ENCODE results near the gene ZNF333.

The ZNF333 gene

GRCh38 chr19:14682084-14682483, 7.8 kb upstream of the ZNF333 start:
- DNase-seq (ENCODE audit: low read depth) = no peak
- TF ChIP-seq, protein P1, sequence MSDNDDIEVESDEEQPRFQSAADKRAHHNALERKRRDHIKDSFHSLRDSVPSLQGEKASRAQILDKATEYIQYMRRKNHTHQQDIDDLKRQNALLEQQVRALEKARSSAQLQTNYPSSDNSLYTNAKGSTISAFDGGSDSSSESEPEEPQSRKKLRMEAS (IDR thresholded peaks at IDR 0.05; ENCODE audit: low read depth, low read length) = no peak
- TF ChIP-seq, protein P2, sequence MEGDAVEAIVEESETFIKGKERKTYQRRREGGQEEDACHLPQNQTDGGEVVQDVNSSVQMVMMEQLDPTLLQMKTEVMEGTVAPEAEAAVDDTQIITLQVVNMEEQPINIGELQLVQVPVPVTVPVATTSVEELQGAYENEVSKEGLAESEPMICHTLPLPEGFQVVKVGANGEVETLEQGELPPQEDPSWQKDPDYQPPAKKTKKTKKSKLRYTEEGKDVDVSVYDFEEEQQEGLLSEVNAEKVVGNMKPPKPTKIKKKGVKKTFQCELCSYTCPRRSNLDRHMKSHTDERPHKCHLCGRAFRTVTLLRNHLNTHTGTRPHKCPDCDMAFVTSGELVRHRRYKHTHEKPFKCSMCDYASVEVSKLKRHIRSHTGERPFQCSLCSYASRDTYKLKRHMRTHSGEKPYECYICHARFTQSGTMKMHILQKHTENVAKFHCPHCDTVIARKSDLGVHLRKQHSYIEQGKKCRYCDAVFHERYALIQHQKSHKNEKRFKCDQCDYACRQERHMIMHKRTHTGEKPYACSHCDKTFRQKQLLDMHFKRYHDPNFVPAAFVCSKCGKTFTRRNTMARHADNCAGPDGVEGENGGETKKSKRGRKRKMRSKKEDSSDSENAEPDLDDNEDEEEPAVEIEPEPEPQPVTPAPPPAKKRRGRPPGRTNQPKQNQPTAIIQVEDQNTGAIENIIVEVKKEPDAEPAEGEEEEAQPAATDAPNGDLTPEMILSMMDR (IDR thresholded peaks at IDR 0.05; ENCODE audit: low read depth, low read length) = no peak
- no peak for TF ChIP-seq MYC (IDR thresholded peaks at IDR 0.05; ENCODE audit: low read depth, low read length)
- no peak for TF ChIP-seq POLR2A (IDR thresholded peaks at IDR 0.05; ENCODE audit: extremely low read depth, insufficient read length)
- no peak overlapping the region for H3K4me3 ChIP-seq (ENCODE audit: low read depth, low read length)

DNA sequence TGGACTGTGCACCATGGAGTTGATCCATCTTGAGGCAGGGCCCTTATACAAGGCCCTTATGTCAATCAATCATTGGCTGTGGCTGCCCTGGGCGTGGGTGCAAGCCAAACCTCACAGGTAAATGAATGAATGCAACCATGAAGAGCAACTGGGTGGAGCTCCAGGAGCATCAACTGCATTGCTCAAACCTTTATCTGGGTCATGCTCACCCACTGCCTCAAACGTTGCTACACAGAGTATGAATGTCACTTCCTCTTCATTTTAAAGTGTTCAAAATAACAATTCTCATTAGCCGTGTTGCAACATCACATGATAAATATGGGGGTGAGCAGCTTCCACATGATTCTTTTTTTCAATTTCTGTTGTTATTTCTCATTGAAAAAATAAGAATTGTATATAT, 6.4 kb upstream of the ZNF333 start:
- H3K4me3 ChIP-seq (ENCODE audit: low read depth, low read length) = no peak overlapping the region
- TF ChIP-seq, protein P2 (IDR thresholded peaks at IDR 0.05; ENCODE audit: low read depth, low read length) = no peak
- TF ChIP-seq MYC (IDR thresholded peaks at IDR 0.05; ENCODE audit: low read depth, low read length) = peak; percentile 71
- no peak for TF ChIP-seq POLR2A (IDR thresholded peaks at IDR 0.05; ENCODE audit: extremely low read depth, insufficient read length)
- TF ChIP-seq, protein P1 (IDR thresholded peaks at IDR 0.05; ENCODE audit: low read depth, low read length) = peak; percentile 71
- peak; percentile 84 for DNase-seq (ENCODE audit: low read depth)

- H3K4me3 ChIP-seq (ENCODE audit: low read depth, low read length) = no peak overlapping the region
- TF ChIP-seq, protein P2 (IDR thresholded peaks at IDR 0.05; ENCODE audit: low read depth, low read length) = peak; percentile 20
- no peak for TF ChIP-seq MYC (IDR thresholded peaks at IDR 0.05; ENCODE audit: low read depth, low read length)
- DNase-seq (ENCODE audit: low read depth) = peak; percentile 66
Observed at GRCh38 chr19:14686411-14686810, 3.4 kb upstream of the ZNF333 start.

- TF ChIP-seq, protein P1 (IDR thresholded peaks at IDR 0.05; ENCODE audit: low read depth, low read length) = no peak
- no peak for TF ChIP-seq MYC (IDR thresholded peaks at IDR 0.05; ENCODE audit: low read depth, low read length)
- no peak for TF ChIP-seq POLR2A (IDR thresholded peaks at IDR 0.05; ENCODE audit: extremely low read depth, insufficient read length)
- TF ChIP-seq, protein P2 (IDR thresholded peaks at IDR 0.05; ENCODE audit: low read depth, low read length) = no peak
- H3K4me3 ChIP-seq (ENCODE audit: low read depth, low read length) = no peak overlapping the region
- DNase-seq (ENCODE audit: low read depth) = no peak
Observed at GRCh38 chr19:14694641-14695266, 4.9 kb downstream of the ZNF333 start.

DNA sequence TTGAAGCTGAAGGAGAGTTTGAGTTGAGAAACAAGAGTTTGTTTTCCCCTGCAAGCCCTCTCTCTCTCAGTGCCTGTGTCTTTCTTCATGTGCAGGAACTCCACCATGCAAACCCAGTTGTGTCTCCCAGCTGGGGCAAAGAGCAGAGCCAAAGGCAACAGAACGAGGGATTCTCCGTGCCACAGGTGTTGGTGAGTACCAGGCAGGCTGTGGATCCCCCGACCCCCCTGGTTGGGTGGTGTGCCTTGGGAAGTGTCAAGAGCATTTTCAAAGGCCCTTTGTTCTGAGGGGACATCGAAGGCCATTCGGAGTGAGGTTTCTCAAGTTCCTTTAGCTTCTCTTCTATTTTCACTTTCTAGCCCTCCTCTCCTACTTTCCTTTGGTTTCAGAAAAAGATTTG, 5.6 kb downstream of the ZNF333 start:
- no peak overlapping the region for H3K4me3 ChIP-seq (ENCODE audit: low read depth, low read length)
- no peak for DNase-seq (ENCODE audit: low read depth)
- no peak for TF ChIP-seq POLR2A (IDR thresholded peaks at IDR 0.05; ENCODE audit: extremely low read depth, insufficient read length)
- TF ChIP-seq MYC (IDR thresholded peaks at IDR 0.05; ENCODE audit: low read depth, low read length) = no peak
- TF ChIP-seq, protein P1 (IDR thresholded peaks at IDR 0.05; ENCODE audit: low read depth, low read length) = no peak
- TF ChIP-seq, protein P2 (IDR thresholded peaks at IDR 0.05; ENCODE audit: low read depth, low read length) = no peak

GRCh38 chr19:14699641-14700040, 9.8 kb downstream of the ZNF333 start:
- TF ChIP-seq, protein P2 (IDR thresholded peaks at IDR 0.05; ENCODE audit: low read depth, low read length) = no peak
- TF ChIP-seq MYC (IDR thresholded peaks at IDR 0.05; ENCODE audit: low read depth, low read length) (no peak), POLR2A (IDR thresholded peaks at IDR 0.05; ENCODE audit: extremely low read depth, insufficient read length) (no peak)
- TF ChIP-seq, protein P1 (IDR thresholded peaks at IDR 0.05; ENCODE audit: low read depth, low read length) = no peak

More at GRCh38 chr19:14699641-14700040, 9.8 kb downstream of the ZNF333 start:
- no peak overlapping the region for H3K4me3 ChIP-seq (ENCODE audit: low read depth, low read length)
- peak; percentile 56 for DNase-seq (ENCODE audit: low read depth)

All from NB4 (cell line).